Measurements from ENCODE around the gene SCN7A. TPM values are rescaled to one million over a fixed set of nuclear protein-coding genes. Genes with fewer than 3 reads are reported as not detected.

Gene SCN7A
- polyA plus RNA-seq, 1 experiment, result not detected

DNA sequence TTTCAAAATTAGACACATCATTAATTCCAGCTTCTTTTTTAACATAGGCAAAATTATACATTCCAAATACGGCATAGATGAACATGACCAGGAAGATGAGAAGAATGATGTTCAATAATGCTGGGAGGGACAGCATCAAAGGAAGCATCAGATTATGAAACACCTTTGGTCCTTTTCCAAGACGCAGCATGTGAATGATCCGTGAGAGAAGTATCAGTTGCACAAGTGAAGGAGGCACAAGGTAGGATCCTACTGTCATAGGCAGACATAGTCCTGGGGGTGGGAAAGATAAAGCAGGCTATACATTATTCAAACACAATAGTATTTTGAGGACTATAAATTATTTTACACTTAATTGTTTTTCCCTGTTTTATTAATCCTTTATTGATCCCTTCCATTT lies 87.7 kb downstream of the SCN7A start:
- POLR2A ChIA-PET, result no interaction called here
- Histone ChIP-seq H3K36me3 (ENCODE audit: control insufficient read depth, insufficient read depth, low read length) (no peaks in the 10 kb centered on the region), H3K27me3 (ENCODE audit: control insufficient read depth, insufficient read depth, low read length) (no peaks in the 10 kb centered on the region), H3K4me3 (ENCODE audit: low read depth, low read length) (no peak overlapping the region)
- no peak for TF ChIP-seq CTCF (IDR thresholded peaks at IDR 0.05; ENCODE audit: insufficient read depth, low read depth, low read length)
- DNase-seq (ENCODE audit: low read depth), result no peak
- CTCF ChIA-PET, result interaction anchor here (0.6 kb wide), 1 partner anchor 13 kb away, joined by 3 read pairs; no protein-coding TSS in a partner anchor

DNA sequence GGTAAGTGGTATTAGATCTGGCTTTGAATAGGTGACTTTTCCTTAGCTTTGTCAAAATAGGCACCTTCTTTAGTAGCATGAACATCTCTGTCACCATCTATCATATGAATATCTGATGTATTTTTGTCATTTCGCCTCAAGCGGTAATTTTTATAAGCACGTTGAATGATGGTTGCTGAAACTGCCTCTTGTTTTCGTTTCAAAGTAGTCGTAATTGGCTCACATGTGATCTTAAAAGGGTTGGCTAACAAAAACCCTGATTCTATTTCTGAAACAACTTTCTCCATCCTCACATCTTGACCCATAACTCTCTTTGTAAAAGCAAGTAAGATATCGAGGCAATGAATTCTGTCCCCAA lies 88.5 kb downstream of the SCN7A start:
- ChIA-PET POLR2A (no interaction called here), CTCF (interaction anchor here (0.6 kb wide), 1 partner anchor 14 kb away, joined by 3 read pairs; no protein-coding TSS in a partner anchor)
- Histone ChIP-seq H3K36me3 (ENCODE audit: control insufficient read depth, insufficient read depth, low read length) (no peaks in the 10 kb centered on the region), H3K27me3 (ENCODE audit: control insufficient read depth, insufficient read depth, low read length) (no peaks in the 10 kb centered on the region), H3K4me3 (ENCODE audit: low read depth, low read length) (no peak overlapping the region)
- DNase-seq (ENCODE audit: low read depth), result no peak
- TF ChIP-seq CTCF (IDR thresholded peaks at IDR 0.05; ENCODE audit: insufficient read depth, low read depth, low read length), result no peak

DNA sequence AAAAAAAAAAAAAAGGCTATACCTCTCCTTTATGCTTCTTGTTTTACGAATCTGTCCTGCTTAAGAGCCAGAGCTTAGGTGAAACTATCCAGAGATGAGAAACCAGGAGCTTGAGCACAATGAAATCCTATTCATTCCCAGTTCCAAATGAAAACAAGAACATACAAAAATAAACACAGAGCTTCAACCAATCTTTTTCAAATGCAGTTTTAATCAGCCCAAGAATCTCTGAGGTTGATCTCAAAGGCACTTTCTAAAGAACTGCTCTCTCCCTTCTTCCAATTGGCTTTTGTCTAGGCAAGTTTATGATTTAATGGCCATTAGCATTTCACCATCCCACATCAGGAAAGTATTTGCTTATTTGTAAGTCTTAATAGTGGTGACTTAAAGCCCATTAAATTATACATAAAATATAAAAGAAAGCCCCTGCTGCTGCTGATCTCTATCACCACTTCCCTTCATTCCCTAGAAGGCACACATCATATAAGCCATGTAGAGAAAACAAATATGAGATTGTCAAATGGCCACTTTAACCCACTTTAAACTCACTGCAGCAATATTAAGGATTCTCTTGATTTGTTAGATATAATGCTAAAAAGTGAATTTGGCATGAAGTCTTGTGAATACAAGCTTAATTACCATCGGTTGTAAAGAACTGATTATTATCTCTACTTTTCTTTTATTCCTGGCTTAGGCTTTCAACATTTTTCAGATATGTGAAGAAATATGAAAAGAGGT lies 89.0 kb downstream of the SCN7A start:
- Histone ChIP-seq H3K27me3 (ENCODE audit: control insufficient read depth, insufficient read depth, low read length) (no peaks in the 10 kb centered on the region), H3K4me3 (ENCODE audit: low read depth, low read length) (no peak overlapping the region), H3K36me3 (ENCODE audit: control insufficient read depth, insufficient read depth, low read length) (no peaks in the 10 kb centered on the region)
- CTCF ChIA-PET, result interaction anchor here (0.6 kb wide), 1 partner anchor 223 kb away, joined by 4 read pairs; no protein-coding TSS in a partner anchor
- peak; percentile 26 for DNase-seq (ENCODE audit: low read depth)
- TF ChIP-seq CTCF (IDR thresholded peaks at IDR 0.05; ENCODE audit: insufficient read depth, low read depth, low read length), result no peak
- POLR2A ChIA-PET, result no interaction called here

GRCh38 chr2:166394245-166394644 lies 99.8 kb downstream of the SCN7A start:
- Histone ChIP-seq H3K27me3 (ENCODE audit: control insufficient read depth, insufficient read depth, low read length) (no peaks in the 10 kb centered on the region), H3K36me3 (ENCODE audit: control insufficient read depth, insufficient read depth, low read length) (no peaks in the 10 kb centered on the region), H3K4me3 (ENCODE audit: low read depth, low read length) (no peak overlapping the region)
- no peak for TF ChIP-seq CTCF (IDR thresholded peaks at IDR 0.05; ENCODE audit: insufficient read depth, low read depth, low read length)
- CTCF ChIA-PET, result interaction anchor here (0.8 to 2.9 kb wide), 2 partner anchors 9 to 19 kb away, joined by 3 to 14 read pairs; no protein-coding TSS in a partner anchor
- no peak for DNase-seq (ENCODE audit: low read depth)
- POLR2A ChIA-PET, result no interaction called here

DNA sequence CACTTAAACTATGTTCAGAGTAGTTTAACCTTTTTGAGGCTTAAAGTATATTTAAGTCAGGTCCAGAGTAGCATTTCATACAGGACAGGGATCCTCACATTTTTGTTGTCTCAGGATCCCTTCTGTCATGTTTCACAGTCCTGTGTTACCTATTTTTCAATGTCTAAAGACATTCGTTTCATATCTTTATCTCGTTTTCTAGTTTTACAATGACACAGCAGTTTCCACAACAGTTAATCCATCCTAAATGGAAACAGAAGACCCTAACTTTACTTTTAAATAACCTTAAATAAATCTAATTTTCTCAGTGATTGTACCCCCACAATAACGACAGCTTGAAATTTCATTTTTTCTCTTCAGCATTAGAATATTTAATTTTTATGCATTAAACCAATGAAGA lies 101.0 kb downstream of the SCN7A start:
- no peak for DNase-seq (ENCODE audit: low read depth)
- POLR2A ChIA-PET, result no interaction called here
- H3K4me3 ChIP-seq (ENCODE audit: low read depth, low read length), result no peak overlapping the region
- H3K27me3 ChIP-seq (ENCODE audit: control insufficient read depth, insufficient read depth, low read length), result no peaks in the 10 kb centered on the region
- no peak for TF ChIP-seq CTCF (IDR thresholded peaks at IDR 0.05; ENCODE audit: insufficient read depth, low read depth, low read length)
- no peaks in the 10 kb centered on the region for H3K36me3 ChIP-seq (ENCODE audit: control insufficient read depth, insufficient read depth, low read length)
- CTCF ChIA-PET, result interaction anchor here (2.9 kb wide), 1 partner anchor 8 kb away, joined by 14 read pairs; no protein-coding TSS in a partner anchor
